Kidney capillary endothelial cell (primary cell): ENCODE measurements around the gene IRF2BPL.

Experiments
- DNase-seq: peaks from one replicate; pipeline ENCODE4 v3.0.0-alpha.2; 2018; ENCODE audit warnings: low spot score

The IRF2BPL gene

DNA sequence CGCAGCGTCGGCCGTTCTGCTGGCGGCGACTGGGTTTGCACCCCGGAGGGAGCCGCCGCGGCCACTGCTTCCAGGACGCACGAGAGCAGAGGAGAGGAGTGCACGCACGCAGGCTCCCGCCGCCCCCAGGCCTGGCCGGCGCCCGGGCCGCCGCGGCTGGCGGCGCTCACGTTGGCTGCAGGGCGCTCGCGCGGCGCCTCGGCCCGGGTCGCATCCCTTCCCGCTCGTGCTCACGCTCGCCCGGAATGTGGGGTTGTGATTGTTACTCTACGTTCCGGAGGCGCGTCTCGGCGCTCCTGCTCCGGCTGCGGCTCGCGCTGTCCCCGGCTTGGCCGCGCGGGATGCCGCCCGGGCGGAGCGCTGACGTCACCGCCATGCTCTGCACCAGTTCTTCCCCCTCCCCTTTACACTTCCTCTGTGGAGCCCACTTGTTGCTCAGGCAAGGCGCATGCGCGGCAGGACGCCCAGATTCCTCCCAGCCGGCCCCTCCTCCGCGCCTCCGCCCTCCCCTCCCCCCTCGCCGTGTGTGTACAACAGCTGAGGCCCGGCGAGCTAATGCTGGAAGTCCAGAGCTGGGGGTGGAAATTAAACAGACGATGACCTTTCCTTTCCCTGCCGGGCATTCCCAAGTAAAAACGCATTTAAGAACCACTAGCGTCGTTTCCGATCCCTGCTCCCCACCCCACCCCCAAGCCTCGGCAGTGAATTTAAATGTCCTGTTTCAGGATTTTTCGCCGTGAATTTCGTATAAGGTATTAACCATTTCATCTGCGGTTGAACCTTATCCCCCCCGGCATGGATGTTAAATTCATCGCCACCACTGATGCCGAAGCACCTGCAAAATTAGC is at the start of gene IRF2BPL:
IRF2BPL (minus strand) TSS at position 325 of the 848 bp plus-strand sequence. CDS start 916 bp downstream, outside the sequence.
- DNase-seq = peak; percentile 99

- DNase-seq = no peak
Measured at GRCh38 chr14:77077040-77077439, 48.5 kb upstream of the IRF2BPL start.

DNA sequence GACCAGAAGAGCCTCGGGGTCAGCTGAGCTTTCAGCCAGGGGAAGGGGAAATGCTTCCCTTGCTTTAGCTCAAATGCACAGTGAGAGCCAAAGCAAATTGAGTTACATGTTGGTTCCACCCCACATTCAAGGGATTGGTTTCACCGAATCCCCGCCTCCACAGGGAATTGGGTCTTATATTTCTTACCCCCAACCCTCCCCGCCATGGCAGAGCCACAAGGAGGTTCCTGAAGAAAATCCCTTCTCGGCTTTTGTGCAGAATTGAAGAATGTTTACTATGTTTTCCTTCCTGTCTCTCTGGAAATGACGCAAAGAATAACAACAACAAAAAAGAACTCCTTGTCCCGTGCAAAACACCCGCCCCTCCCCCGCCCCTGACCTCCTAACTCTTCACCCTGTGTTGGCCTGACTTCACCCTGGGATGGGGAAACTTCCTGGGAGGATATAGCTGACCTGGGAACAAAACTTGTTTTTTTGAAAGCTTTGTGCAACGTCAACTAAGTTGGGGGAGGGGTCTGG is 47.7 kb upstream of the IRF2BPL start:
- peak; percentile 72 for DNase-seq

DNA sequence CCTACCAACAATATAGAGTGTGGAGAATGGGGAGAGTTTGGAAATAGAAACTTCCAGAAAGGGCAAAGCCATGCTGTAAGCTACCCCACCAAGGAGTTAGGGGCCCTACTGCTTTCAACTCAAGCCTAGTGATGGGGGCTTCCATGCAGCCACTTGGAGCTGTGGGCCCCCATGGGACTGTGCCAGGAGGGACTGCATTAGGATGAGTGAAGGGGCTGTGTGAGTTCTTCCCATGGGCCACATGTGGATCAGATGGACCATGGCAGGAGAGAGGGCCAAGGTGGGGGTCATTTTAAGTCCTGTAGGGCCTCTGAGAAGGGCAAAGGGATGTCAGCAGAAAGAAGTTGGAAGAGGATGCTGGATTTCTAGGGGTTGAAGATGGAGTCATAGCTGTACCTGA is 46.5 kb upstream of the IRF2BPL start:
- DNase-seq = no peak

DNA sequence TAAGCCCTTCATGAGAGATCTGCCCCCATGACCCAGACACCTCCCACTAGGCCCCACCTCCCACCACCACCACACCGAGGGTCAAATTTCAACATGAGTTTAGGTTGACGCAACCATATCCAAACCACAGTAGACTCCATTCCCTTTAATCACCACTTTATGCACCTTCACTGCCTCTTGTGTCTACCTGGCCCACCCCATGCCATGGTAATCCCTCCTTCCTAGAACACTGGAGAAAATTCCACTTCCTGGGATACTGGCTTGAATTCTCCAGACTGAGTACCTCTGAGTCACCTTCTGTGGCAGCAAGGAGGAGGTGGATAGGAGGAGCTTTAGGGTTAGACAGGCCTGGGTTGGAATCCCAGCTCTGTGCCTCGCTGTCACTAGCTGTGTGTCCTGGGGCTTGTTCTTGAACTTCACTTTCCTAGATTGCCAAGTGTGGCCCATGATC is 43.5 kb upstream of the IRF2BPL start:
- no peak for DNase-seq

GRCh38 chr14:77069551-77069950 is 41.0 kb upstream of the IRF2BPL start:
- DNase-seq = no peak

DNA sequence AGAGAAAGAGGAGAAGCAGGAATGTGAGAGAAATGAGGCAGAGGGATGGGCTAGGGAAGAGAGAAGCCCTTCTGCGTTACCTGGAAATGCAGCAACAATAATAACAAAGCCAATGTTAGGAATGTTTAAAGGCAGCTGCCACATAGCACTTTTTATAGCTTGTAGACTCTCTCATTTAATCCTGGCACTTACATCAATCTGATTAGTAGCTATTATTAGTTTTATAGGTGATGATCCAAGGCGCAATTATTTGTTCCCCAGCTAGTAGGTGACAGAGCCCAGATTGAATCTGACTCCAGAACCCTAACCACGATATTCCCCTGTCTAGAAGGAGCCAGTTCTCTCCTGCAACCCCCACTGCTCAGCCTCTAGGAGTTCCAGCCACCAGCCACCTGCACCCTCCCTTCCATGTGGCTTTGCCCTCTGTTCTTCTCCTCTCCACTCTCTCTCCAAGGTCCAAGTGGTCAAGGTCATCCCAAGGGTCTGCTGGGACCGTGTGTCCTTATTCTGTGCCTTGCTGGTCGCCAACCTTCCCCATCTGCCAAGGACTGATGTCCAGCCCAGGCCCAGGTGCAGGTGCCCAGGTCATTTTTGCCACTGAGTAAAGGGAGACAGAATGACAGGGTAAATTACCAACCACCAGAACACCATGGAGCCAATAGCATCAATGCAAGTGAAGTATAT is 40.2 kb upstream of the IRF2BPL start:
- no peak for DNase-seq

DNA sequence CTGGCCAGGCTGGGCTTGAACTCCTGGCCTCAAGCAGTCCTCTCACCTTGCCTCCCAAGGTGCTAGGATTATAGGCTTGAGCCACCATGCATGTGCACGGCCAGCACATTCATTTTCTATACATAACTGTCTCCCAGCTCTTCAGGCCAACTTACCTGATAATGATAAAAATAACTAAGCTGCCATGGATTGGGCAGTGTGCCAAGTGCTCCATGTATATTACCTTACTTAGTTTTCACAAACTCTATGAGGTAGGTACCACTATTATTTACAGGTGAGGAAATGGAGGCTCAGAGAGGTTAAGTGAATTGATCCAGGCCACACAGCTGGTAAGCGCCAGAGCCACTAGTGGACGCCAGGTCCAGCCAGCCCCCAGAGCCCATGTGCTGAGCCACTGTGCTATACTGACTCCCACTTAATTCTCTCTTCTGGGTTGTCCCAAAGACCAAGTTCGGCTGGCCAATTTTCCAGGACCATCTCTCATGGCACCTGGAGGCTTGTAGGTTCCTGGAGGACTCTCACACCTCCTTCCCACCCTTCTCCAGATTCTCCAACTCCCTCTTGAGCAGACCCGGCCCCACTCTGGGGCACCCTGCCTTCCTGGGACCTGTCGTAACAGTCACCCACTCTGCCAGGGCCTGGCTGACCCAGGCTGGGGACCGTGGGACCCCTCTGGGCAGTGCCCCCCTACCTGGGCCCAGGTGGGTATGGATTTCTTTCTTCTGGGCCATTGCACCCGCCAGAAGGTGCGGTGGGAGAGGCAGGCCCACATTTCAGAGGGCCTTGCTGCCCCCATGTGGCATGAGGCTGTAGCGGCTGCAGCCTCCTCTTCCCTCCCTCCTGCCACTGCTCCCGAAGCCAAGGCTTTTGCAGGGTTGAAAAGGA is 39.4 kb upstream of the IRF2BPL start:
- peak; percentile 61 for DNase-seq

DNA sequence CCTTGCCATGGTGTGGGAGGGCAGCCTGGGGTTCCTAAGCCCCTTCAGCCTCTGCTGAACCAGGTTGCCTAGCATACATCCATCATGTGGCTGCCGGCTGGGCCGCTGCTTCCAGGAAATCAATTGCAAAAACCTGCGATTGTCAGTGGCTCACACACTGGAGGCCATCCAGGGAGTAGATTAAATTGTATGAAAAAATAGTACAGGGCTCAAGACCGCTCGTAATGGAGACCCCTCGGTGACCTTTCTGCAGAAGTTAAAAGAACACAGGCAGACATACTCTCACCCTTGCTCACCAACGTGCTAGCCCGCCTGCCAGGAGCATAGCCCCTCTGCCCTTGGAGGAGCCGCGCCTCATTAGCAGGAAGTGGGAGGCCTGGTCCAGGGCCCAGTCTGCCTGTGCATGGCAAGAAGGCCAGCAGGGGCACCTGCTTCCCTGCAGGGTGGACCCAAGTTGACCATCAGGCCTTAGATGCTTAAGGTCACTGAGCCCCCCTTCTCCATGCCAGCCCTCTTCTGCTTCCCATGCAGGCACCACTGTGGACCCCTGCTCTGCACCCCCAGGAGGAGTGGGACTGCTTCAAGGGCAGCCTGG is 38.2 kb upstream of the IRF2BPL start:
- no peak for DNase-seq

DNA sequence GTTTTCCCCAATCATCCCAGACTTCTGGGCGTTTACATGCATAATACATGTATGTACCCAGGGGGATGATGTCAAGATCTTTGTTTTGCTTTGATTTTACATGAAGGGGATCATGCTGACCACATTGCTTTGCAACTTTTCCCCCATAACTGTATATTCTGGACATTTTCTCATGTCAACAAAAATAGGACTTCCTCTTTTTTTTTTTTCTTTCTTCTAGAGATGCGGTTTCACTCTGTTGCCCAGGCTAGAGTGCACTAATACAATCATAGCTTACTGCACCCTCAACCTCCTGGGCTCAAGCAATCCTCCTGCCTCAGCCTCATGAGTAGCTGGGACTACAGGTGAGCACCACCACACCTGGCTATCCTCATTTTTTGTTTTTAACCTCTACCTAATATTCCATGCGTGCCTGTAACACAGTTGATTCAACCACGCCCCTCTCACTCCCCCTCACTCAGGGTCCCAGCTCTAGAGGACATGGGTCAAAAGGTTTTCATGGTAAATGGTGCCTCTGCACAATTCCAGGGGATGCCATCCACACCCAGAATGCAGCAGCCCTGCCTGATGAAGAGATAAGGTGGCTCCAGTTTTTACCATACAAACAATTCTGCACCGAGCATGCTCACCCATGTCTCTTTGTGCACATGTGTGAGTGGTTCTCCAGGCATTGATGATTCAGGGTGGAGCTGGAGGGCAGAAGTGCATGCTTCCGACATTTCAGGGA is 37.5 kb upstream of the IRF2BPL start:
- no peak for DNase-seq

- no peak for DNase-seq
Measured at GRCh38 chr14:77064521-77065178, 36.1 kb upstream of the IRF2BPL start.

DNA sequence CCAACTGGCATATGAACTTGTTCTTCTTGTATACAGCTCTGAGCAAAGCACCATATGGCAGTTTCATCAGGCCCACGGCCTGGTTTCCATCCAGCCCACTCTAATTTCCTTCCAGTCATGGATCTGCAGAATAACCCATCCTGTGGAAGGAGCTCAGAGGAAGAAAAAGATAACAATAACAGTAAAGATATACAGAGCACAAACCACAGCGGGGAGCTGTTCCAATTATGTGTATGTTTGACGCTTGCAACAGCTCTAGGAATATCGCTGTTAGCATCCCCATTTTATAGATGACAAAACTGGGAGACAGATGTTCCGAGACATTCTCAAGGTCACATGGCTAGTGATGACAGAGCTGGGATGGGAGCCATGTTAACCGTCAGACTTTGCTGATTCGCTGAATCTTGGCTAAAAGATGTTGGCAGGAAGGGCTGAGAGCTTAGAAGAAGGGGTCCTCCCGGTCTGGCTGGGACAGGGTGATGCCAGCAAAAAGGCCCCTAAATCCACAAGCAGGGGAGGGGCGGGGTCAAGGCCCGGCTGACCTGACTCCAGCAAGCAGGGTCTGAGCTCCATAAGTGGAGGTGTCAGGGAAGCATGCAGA is 35.2 kb upstream of the IRF2BPL start:
- DNase-seq = no peak

- DNase-seq = no peak
Measured at GRCh38 chr14:77062261-77062660, 33.8 kb upstream of the IRF2BPL start.

- no peak for DNase-seq
Measured at GRCh38 chr14:77061630-77062257, 33.2 kb upstream of the IRF2BPL start.

DNA sequence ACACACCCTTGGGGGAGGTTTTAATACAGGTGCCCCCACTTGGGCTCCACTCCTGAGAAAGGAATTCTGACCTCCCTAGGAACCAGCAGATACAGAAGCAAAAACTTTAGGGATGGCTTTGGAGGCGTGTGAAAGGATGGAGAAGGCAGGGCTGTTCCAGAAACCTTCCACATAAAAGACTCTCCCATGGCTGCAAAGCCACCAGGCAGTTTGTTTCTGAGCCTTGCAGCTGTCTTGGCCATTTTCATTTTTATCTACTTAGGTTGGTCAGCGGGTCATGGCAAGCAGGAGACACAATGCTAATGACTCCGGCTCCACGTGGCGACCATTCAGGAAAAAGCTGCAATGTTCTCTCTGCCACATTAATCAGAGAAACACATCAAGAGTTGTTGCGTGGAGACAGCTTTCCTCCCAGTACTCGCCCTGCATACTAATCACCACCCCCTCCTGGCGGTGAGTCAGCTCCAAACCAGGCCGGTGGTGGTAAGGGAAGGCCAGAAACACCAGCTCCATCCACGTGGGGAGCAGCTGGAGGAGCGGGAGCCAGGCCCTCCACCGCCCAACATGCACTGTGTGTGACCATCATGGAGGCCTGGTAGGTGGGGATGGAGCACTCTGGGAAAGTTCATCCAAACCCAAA is 30.9 kb upstream of the IRF2BPL start:
- DNase-seq = peak; percentile 92

- no peak for DNase-seq
Measured at GRCh38 chr14:77058785-77059184, 30.3 kb upstream of the IRF2BPL start.

- no peak for DNase-seq
Measured at GRCh38 chr14:77058117-77058516, 29.6 kb upstream of the IRF2BPL start.

DNA sequence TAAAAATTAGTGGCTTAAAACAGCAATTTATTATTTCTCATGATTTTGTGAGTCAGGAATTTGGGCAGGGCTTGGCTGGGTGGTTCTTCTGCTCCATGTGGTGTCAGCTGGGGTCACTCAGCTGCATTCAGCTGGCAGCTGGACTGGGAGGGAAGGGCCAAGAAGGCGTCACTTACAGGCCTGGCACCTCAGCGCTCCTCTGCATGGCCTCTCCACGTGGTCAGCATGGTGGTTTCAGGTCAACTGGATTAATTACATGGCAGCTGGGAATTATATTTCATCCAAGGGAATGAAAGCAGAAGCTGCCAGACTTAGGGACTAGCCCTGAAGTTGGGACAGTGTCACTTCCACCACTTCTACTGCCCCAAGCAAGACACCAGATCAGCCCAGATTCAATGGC is 27.5 kb upstream of the IRF2BPL start:
- no peak for DNase-seq

DNA sequence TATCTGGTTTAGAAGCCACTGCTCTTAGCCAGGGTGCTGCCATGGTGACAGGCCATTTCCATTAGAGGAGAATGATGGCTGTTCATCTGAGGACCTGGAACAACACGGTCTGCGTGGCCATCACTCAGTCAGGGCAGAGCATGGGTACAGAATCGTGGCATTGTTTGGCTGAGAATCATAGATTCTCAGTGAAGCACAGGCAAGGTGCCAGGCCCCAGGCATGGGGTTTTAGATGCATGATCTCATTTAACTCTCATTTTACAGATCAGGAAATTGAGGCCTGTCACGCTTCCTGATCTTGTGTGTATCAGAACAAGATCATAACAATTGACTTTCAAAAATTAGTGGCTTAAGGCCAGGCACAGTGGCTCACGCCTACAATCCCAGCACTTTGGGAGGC is 26.8 kb upstream of the IRF2BPL start:
- DNase-seq = peak; percentile 53
